ENCODE data around the gene JCAD. TPM values are rescaled to one million over a fixed set of nuclear protein-coding genes. Genes with fewer than 3 reads are reported as not detected.

JCAD gene
- total RNA-seq, 2 donors from 2014 or later = 8.3 to 113 TPM

GRCh38 chr10:30057894-30058556 lies 1.4 kb downstream of the JCAD start:
- DNase-seq (ENCODE audit: low spot score) = no peak
- WGBS = 37% methylated on average over 13 of the region's 13 CpGs
- intact Hi-C loops (cut with DNase I) = no loop called here
- Histone ChIP-seq H3K27me3 (replicated peaks; ENCODE audit: insufficient read depth) (no peaks in the 10 kb centered on the region), H3K4me1 (replicated peaks) (no peaks in the 10 kb centered on the region), H3K27ac (peak overlapping the region; percentile 78 to 80), H3K4me3 (peak overlapping the region; percentile 64 to 67), H3K9me3 (no peaks in the 10 kb centered on the region), H3K36me3 (no peaks in the 10 kb centered on the region)
- TF ChIP-seq POLR2A (IDR thresholded peaks at IDR 0.05) = no peak

DNA sequence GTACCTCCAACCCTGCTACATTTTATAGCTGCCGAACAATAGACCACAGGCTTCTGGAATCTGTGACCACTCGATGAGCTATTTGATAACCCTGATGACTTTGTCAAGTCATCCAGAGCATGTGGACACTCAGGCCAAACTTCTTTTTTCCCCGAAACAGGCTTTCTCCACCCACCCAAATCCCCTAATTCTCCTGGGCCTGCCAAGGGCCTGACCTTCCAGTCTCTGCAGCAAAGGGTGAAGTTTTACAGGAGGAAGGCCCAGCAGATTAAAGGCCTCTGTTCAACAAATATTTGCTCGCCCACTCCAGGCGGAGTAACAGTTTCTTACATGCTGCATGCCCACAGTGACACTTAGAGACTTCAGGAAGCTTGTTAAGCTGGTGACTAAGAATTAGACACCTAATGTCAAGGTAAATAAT lies 2.0 kb downstream of the JCAD start:
- H3K27ac ChIP-seq = peak overlapping the region; percentile 78 to 80
- H3K9me3 ChIP-seq = no peaks in the 10 kb centered on the region
- H3K36me3 ChIP-seq = no peaks in the 10 kb centered on the region
- no peaks in the 10 kb centered on the region for H3K27me3 ChIP-seq (replicated peaks; ENCODE audit: insufficient read depth)
- 35% methylated on average over 5 of the region's 5 CpGs for WGBS
- no peaks in the 10 kb centered on the region for H3K4me1 ChIP-seq (replicated peaks)
- TF ChIP-seq POLR2AphosphoS5 (IDR thresholded peaks at IDR 0.05) (no peak), POLR2A (IDR thresholded peaks at IDR 0.05) (no peak), CTCF (IDR thresholded peaks at IDR 0.05) (no peak)
- no peak overlapping the region for H3K4me3 ChIP-seq
- intact Hi-C loops (cut with DNase I) = no loop called here
- no peak for DNase-seq (ENCODE audit: low spot score)

GRCh38 chr10:30056767-30057355 lies 2.5 kb downstream of the JCAD start:
- no peaks in the 10 kb centered on the region for H3K36me3 ChIP-seq
- H3K27ac ChIP-seq = peak overlapping the region; percentile 32 to 80
- H3K9me3 ChIP-seq = no peaks in the 10 kb centered on the region
- no peak overlapping the region for H3K4me3 ChIP-seq
- intact Hi-C loops (cut with DNase I) = no loop called here
- H3K4me1 ChIP-seq (replicated peaks) = no peaks in the 10 kb centered on the region
- no peak for DNase-seq (ENCODE audit: low spot score)
- 49% methylated on average over 4 of the region's 4 CpGs for WGBS
- H3K27me3 ChIP-seq (replicated peaks; ENCODE audit: insufficient read depth) = no peaks in the 10 kb centered on the region
- TF ChIP-seq CTCF (IDR thresholded peaks at IDR 0.05) (no peak), POLR2A (IDR thresholded peaks at IDR 0.05) (no peak), POLR2AphosphoS5 (IDR thresholded peaks at IDR 0.05) (no peak)

- no peak for DNase-seq (ENCODE audit: low spot score)
- H3K27me3 ChIP-seq (replicated peaks; ENCODE audit: insufficient read depth) = no peaks in the 10 kb centered on the region
- no peaks in the 10 kb centered on the region for H3K36me3 ChIP-seq
- no peaks in the 10 kb centered on the region for H3K4me1 ChIP-seq (replicated peaks)
- 91% methylated on average over 1 of the region's 1 CpG for WGBS
- intact Hi-C loops (cut with DNase I) = no loop called here
- no peak overlapping the region for H3K4me3 ChIP-seq
- H3K9me3 ChIP-seq = no peaks in the 10 kb centered on the region
- H3K27ac ChIP-seq = peak overlapping the region in 1 of 2 donors; percentile 80
- no peak for TF ChIP-seq POLR2AphosphoS5 (IDR thresholded peaks at IDR 0.05)
Measured at GRCh38 chr10:30056281-30056680, 3.1 kb downstream of the JCAD start.

- H3K27me3 ChIP-seq (replicated peaks; ENCODE audit: insufficient read depth) = no peaks in the 10 kb centered on the region
- intact Hi-C loops (cut with DNase I) = no loop called here
- H3K36me3 ChIP-seq = no peaks in the 10 kb centered on the region
- 23% methylated on average over 3 of the region's 3 CpGs for WGBS
- no peak for DNase-seq (ENCODE audit: low spot score)
- no peak overlapping the region for H3K4me3 ChIP-seq
- H3K9me3 ChIP-seq = no peaks in the 10 kb centered on the region
- no peak for TF ChIP-seq CTCF (IDR thresholded peaks at IDR 0.05)
- TF ChIP-seq POLR2AphosphoS5 (IDR thresholded peaks at IDR 0.05) = peak; percentile 45
- TF ChIP-seq POLR2A (IDR thresholded peaks at IDR 0.05) = no peak
- H3K27ac ChIP-seq = peak overlapping the region in 1 of 2 donors; percentile 5
- H3K4me1 ChIP-seq (replicated peaks) = no peaks in the 10 kb centered on the region
Measured at GRCh38 chr10:30055226-30055662, 4.1 kb downstream of the JCAD start.

DNA sequence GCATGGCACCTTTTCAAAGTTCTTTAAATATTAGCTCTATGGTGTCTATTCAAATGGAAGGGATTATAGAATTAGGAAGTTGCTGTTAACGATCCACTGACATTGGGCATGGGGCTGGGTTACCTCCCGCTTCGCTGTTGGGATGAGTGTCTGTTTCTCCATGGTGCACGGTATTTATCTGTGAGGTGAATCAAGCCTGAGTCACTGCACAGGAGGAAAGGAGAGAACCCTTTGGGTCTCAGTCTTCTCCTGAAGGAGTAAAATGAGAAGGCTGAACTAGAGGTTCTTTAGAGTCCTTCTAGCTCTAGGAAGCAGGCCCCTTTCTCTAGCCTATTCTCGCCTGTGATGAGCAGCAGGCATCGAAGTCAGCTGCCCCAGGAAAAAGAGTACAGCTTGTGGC lies 7.3 kb downstream of the JCAD start:
- H3K9me3 ChIP-seq = no peaks in the 10 kb centered on the region
- intact Hi-C loops (cut with DNase I) = no loop called here
- H3K4me3 ChIP-seq = no peak overlapping the region
- no peak for DNase-seq (ENCODE audit: low spot score)
- no peaks in the 10 kb centered on the region for H3K27me3 ChIP-seq (replicated peaks; ENCODE audit: insufficient read depth)
- 76% methylated on average over 6 of the region's 6 CpGs for WGBS
- no peak overlapping the region for H3K27ac ChIP-seq
- no peaks in the 10 kb centered on the region for H3K36me3 ChIP-seq
- H3K4me1 ChIP-seq (replicated peaks) = no peaks in the 10 kb centered on the region
- TF ChIP-seq POLR2AphosphoS5 (IDR thresholded peaks at IDR 0.05) = no peak

Measured in prostate gland (tissue), 2 donors.